Erythroblast (primary cell): ENCODE results near the gene RAB40C.

Experiments
- GATA1 ChIP-seq: IDR thresholded peaks from 2 replicates; pipeline ENCODE4 v1.6.1; 2011; ENCODE audit warnings: low read depth, mild to moderate bottlenecking, control low read depth, low read length, moderate library complexity
- POLR2A ChIP-seq: IDR thresholded peaks from 2 replicates; pipeline ENCODE4 v1.6.1; 2011; ENCODE audit warnings: mild to moderate bottlenecking, low read length

- TF ChIP-seq POLR2A (no peak), GATA1 (no peak)
Measured at GRCh38 chr16:617855-618254, 28.0 kb downstream of the RAB40C start.
